GM18499 (cell line): Measurements from ENCODE around the gene SAMD4B.

ENCODE experiments used
- ATAC-seq: cut with Tn5 transposase; IDR thresholded peaks from one replicate; pipeline ENCODE4 v1.9.1; 2021; ENCODE audit warnings: moderate number of reproducible peaks; ENCODE audit not compliant: insufficient read depth, unreplicated experiment

SAMD4B gene

DNA sequence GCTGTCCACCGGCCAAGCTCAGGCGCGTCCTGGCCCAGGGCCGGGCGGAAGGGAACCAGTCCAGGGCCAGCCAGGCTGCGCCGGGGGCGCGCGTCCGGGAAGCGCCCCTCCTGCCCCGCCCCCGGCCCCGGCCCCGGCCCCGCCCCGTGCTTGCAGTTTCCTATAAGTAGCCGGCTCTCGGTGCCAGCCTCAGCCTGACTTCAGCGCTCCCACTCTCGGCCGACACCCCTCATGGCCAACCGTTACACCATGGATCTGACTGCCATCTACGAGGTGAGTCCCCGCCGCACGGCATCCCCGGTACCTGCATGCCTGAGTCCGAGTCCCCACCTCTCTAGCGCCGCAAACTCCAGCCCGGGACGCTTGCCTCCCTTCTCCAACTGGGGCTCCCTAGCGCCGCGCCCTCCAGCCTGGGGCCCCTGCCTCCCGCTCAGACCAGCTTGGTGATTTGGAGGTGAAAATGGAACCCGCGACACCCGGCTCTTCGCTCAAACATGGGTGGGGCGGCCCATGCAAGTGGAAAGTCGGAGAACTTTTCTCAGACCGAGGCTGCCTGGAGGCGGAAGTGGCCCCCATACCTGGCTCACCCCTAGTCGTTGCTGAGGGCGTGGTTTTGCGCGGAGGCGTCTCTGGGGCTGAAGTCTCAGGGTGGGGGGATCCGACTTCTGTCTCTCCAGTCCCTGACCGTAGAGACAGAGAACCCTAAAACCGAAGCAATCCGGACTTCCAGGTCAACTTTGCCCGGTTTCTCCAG, 64.6 kb downstream of the SAMD4B start, which contains the start of gene ZFP36:
Gene ZFP36 (plus strand): TSS at position 192 of the 754 bp plus-strand sequence. CDS start 58 bp downstream, at position 250.
- no peak for ATAC-seq

DNA sequence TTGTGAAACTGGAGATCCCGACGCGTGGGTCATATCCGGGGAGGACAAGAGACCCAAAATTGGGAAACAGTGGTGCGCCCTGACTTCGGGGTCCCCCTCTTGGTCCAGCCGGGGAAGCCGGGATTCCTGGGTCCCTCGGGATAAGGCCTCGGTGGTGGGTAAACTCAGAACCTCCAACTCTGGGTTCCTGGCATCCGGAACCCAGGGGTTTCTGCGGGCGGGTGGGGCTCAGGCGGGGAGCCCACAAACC, 65.1 kb downstream of the SAMD4B start:
- no peak for ATAC-seq

DNA sequence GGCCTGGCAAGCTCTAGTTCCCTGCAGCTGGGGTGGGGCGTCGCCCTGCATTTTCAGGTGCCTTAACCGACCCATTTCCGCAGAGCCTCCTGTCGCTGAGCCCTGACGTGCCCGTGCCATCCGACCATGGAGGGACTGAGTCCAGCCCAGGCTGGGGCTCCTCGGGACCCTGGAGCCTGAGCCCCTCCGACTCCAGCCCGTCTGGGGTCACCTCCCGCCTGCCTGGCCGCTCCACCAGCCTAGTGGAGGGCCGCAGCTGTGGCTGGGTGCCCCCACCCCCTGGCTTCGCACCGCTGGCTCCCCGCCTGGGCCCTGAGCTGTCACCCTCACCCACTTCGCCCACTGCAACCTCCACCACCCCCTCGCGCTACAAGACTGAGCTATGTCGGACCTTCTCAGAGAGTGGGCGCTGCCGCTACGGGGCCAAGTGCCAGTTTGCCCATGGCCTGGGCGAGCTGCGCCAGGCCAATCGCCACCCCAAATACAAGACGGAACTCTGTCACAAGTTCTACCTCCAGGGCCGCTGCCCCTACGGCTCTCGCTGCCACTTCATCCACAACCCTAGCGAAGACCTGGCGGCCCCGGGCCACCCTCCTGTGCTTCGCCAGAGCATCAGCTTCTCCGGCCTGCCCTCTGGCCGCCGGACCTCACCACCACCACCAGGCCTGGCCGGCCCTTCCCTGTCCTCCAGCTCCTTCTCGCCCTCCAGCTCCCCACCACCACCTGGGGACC, 65.6 kb downstream of the SAMD4B start:
- ATAC-seq: no peak

DNA sequence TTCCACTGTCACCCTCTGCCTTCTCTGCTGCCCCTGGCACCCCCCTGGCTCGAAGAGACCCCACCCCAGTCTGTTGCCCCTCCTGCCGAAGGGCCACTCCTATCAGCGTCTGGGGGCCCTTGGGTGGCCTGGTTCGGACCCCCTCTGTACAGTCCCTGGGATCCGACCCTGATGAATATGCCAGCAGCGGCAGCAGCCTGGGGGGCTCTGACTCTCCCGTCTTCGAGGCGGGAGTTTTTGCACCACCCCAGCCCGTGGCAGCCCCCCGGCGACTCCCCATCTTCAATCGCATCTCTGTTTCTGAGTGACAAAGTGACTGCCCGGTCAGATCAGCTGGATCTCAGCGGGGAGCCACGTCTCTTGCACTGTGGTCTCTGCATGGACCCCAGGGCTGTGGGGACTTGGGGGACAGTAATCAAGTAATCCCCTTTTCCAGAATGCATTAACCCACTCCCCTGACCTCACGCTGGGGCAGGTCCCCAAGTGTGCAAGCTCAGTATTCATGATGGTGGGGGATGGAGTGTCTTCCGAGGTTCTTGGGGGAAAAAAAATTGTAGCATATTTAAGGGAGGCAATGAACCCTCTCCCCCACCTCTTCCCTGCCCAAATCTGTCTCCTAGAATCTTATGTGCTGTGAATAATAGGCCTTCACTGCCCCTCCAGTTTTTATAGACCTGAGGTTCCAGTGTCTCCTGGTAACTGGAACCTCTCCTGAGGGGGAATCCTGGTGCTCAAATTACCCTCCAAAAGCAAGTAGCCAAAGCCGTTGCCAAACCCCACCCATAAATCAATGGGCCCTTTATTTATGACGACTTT, 66.4 kb downstream of the SAMD4B start:
- ATAC-seq: no peak

DNA sequence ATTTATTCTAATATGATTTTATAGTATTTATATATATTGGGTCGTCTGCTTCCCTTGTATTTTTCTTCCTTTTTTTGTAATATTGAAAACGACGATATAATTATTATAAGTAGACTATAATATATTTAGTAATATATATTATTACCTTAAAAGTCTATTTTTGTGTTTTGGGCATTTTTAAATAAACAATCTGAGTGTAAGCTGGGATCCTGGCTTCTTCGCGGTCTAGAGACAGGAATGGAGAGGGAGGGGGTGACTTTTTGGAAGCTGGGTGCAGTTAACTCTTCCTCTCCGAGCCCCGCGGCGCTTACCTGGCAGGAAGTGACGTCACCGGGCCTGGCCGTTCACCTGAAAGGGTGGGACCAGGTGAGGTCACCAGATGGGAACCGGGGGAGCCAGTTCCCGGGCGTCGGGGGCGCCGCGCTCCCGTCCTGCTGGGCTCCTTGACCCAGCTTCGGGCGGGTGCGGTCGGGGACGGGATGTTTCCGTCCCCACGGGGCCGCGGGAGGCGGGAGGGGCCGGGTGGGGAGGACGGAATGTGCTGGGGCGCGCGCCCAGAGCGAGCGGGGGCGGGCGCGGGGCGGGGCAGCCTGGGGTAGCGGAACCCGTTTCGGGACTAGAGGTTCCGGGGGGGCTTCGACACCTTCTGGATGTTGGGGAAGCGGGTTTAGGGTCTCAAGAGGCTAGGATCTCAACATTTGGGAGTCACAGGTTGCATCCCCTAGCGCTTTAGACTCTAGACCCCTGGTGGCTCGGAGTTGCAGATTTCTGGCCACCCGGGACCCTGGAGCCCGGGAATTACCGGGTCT, 67.2 kb downstream of the SAMD4B start:
- ATAC-seq: no peak

DNA sequence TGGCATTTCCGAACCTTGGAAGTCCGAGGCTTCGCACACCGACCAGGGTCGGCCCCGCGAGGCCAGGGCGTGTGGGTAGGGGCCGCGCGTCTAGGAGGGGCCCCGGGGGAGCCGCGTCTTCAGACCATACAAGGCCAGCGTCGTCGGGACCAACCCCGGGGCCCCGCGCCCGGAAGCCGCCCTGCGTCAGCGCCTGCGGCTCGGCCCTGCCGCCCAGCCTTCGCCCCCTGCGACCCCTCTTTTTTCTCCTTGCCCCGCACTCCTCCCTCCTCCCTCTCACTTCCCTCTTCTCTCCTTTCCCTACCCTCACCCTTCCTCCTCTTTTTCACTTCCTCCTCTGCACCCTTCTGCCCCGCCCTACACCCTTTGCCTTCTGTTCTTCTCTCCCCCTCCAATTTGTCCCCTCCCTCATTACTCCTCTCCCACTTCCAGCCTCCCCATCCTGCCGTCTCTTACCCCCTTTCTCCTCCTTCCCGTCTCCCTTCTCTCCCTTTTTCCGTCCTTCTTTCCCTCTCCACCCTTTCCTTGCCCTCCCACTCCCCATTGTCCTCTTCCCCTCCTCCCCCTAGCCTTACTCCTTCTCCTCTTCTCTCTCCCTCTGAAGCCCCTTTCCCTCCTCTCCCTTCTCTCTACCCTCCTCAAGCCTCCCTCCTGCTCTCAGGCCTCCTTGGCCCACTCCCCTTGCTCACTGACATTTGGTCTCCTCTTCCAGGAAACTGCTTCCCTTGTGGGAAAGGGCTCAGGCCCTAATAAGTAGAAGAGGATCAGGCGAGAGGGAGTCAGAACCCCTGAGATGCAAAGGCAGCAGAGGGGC, 68.0 kb downstream of the SAMD4B start:
- no peak for ATAC-seq

DNA sequence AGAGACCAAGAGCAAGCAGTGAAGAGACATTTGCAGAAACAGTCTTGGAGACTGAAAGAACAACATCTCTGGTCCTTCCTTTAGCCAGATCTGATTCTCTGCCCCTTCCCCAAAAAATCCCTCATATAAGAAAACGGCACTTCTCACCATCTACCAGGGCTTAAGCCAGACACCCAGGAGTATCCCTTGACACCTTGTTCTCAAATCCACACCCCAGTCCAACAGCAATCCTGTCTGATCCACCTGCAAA, 68.5 kb downstream of the SAMD4B start:
- no peak for ATAC-seq

DNA sequence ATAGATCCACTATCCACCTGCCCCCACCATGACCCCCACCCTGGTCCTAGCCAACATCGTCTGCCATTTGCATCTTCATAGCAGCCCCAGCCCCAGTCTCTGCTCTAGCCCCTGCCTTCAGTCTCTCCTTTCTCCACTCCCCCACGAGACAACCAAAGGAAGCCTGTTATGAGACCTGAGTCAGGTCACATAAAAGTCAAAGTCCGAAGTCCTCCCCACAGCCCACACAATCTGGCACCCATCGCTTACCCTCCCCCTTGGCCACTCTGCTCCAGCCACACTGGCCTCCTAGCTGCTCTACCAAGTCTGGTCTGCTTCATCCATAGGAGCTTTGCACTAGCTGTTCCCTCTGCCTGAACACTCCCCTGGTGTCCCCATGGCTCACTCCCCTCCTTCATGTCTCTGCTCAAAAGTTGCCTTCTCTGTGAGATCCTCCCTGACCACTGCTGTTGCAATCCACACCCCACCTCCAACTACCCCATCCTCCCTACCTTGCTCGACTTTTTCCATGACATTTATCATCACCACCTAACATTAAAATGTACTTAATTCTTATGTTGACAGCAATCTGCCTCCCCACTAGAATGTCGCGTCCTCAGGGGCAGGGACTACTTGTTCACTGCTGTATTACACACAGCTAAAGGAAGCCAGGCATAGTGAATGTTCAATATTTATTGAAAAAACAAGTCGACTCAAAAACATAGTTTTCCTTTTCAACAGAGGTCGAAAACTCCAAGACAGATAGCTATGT, 69.0 kb downstream of the SAMD4B start:
- no peak for ATAC-seq

DNA sequence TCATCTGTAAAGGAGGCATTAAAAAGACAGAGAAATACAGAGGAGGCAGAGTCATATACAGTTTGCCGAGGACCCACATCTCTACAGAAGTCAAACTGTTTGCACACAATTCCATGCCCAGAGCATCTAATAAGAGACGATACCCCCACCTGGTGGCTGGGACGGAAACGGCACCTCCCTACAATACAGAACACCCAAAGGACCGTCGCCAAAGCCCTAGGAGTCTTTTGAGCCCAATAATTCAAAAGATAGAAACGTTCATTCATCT, 69.5 kb downstream of the SAMD4B start:
- peak; percentile 28 for ATAC-seq

DNA sequence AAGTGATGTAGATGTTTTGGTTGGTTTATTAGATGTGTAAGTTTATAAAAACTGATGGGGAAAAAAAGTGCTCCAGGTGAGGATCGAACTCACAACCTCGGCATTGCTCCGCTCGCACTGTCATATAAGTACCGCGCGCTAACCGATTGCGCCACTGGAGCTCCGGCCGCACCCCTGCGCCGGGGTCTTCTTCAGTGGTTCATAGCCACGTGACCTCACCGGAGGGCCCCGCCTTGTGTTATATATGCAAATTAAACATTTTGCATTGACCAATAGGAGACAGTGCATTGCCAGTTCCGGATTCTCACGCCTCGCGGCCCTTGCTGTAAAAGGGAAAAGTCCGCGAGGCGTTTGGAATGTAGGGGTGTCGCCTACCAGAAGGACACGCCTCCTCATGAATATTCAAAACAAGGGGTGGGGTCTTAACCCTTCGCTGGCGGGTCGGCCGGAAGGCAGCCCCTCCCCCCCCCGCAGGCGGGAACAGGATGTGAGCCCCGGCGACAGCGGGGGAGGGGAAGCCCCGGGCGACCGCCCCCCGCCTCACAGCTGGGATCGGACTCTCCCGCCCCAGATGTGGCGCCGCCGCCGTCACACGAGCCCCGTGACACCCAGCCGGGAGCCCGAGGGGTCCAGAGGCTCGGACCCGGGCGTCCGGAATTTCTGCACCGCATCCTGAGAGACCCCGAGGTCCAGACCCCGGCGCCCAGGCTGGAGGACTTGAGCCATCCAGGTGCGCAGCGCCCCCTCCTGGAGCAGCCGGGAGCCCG, 70.1 kb downstream of the SAMD4B start, which contains the start of gene PLEKHG2:
Gene PLEKHG2 (plus strand): TSS at position 570 of the 767 bp plus-strand sequence. CDS start 1,418 bp downstream, outside the sequence.
- peak; percentile 38 for ATAC-seq

DNA sequence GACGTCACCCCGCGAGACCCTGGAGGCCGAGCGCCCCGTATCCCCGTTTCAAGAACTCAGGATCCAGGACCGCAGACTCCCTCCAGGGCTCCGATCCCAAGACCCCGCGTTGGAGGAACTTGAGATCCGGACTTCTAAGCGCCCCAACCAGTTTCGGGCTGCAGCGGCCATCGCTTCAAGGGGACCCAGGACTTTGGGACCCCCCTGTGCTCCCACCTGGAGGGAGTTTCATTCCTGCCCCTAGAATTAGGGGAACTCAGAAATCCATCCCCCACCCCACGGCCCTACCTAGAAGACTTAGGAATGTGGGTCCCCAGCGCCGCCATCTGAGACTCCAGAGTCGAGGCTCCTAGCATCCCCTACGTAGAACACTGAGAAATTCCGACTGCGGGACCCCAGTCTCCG, 70.6 kb downstream of the SAMD4B start:
- no peak for ATAC-seq

DNA sequence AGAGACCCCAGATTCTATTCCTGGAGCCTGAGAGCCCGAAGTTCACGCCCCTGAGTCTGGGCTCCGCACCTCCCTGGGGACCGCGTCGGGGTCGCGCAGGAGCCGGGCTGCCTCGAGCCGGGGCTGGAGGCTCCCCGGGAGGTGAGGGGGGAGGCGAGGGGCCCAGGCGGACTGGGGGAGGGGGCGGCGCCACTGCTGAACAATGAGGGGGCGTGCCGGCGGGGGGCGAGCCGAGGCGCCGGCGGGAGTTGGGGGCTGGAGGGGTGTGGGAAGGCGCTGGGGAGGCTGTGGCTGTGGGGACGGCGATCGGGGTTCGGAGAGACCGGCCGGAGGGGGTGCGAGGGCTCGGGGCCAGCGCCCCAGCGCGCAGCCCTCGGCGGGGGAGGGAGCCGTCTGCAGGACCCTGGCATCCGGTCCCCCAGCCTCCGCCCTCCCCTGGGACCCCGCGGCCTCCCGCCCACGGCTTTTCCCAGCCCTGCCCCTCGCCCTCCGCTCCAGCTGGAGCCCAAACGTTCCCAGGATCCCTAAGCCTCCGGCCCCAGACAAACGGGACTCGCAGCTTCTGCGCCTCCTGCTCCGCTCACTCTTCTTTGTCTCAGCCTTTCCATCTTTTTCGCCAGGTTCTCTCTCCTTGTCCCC, 71.2 kb downstream of the SAMD4B start:
- no peak for ATAC-seq

DNA sequence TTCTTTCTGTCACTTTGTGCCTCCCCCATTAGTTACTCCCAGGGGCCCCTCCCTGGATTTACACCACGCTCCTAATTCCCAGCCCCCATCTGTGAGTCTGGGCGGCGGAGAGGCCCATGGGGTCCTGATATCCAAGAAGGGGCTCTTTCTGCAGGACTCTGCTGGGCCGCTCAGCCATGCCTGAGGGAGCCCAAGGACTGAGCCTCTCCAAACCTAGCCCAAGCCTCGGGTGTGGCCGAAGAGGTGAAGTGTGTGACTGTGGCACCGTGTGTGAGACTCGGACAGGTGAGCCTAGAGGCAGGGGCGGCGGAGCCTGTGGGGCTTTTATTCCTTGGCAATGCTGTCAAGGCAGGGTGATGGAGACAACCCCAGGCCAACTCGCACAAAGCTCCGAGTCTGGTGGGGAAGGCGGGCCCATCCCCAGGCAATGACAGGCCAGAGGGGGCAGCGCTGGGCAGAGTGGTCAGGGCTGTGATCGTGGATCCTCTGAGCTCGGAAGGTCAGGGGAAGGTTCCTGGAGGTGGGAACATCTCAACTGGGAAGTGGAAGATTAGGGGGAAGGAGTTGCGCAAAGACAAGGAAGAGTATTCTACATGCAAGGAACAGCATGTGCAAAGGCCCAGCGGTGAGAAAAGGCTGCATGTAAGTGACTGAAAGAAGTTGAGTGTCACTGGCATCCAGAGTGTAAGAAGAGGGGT, 71.8 kb downstream of the SAMD4B start:
- ATAC-seq: no peak

DNA sequence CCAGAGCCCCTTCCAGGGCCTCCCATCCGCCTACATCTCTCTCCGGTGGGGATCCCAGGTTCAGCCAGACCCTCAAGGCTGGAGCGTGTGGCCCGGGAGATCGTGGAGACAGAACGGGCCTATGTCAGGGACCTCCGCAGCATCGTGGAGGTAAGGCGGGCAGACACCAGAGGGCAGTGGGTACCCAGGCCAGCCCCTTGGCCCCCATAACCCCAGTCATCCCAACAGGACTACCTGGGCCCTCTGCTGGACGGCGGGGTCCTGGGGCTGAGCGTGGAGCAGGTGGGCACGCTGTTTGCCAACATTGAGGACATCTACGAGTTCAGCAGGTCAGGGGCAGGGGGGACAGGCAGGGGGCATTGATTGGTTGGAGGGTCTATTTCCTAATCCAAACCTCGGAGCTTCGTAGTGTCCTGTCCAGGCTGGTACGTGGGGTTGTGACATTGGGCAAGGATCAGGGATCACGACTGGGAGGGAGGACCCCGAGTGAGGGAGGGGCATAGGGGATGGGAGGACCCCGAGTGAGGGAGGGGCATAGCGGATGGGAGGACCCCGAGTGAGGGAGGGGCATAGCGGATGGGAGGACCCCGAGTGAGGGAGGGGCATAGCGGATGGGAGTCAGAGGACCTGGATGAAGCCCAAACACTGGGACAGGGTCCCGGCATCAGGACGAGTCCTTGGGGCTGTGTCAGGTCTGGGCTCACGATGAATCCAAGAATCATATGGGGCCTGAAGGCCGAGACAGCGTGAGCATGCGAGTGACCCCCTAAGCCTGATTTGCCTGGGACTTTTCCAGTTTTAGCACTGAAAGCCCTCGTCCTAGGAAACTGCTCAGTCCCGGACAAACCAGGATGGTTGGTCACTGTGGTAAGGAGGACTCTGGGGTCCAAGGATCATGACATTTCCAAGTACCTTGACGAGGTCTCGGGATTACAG, 73.2 kb downstream of the SAMD4B start:
- ATAC-seq: no peak

DNA sequence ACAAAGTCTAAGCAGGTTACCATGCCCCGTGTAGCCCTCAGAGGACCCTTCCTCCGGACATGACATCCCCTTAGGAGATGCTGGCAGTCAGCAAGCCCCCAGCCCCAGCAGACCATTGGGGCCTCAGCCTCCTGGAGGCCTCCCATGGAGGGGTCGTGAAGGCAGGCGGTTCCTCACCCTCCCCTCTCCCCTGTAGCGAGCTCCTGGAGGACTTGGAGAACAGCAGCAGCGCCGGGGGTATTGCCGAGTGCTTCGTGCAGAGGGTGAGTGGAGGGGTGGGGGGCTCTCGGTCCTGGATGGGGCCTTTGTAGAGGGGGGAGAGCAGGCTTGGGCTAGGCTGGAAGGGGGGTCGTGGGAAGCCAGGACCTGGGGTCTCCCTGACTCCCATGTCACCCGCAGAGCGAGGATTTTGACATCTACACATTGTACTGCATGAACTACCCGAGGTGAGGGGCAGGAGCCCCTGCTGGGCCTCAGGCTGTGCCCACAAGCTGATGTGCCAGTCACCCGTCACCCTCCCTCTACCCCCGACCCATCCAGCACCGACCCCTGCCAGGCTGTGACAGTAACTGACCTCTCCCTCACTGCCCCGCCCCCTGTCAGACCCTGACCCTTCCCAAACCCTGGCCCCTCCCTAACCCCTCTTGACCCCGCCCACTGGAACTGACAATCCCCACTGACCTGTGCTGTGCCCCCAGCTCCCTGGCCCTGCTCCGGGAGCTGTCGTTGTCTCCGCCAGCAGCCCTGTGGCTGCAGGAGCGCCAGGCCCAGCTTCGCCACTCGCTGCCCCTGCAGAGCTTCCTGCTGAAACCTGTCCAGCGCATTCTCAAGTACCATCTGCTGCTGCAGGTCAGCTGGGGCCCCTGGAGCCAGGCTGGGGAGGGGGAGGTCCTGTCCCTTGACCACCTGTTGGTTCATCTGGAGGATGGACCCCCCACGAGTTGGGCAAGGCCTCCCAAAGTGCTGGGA, 74.2 kb downstream of the SAMD4B start:
- ATAC-seq: no peak
